Upper lobe of left lung (tissue), 4 donors: ENCODE data around the gene YAP1.

Source experiments
- CTCF ChIP-seq, 6 experiments: fragments of 450-650 bp in 4 of 6; fragments of 200-600 bp in 2 of 6; sonication (generic) in 2 of 6; IDR thresholded peaks; one replicate each; pipeline ENCODE4 v1.5.1; 2016 to 2019; ENCODE audit warnings: antibody characterized with exemption in 6 of 6
- EP300 ChIP-seq, 4 donors: sonication (generic); formaldehyde crosslinking; IDR thresholded peaks; one replicate each; pipeline ENCODE4 v1.5.1; 2017; ENCODE audit warnings: antibody characterized with exemption in 4 of 4, control low read depth in 2 of 4
- POLR2AphosphoS5 ChIP-seq, 2 donors: sonication (generic); formaldehyde crosslinking; IDR thresholded peaks; one replicate each; pipeline ENCODE4 v1.5.1; 2017; ENCODE audit warnings: antibody characterized with exemption in 2 of 2

GRCh38 chr11:102143867-102144266 lies 33.6 kb downstream of the YAP1 start:
- no peak for TF ChIP-seq CTCF (IDR thresholded peaks at IDR 0.05)
- no peak for TF ChIP-seq EP300 (IDR thresholded peaks at IDR 0.05)
- no peak for TF ChIP-seq POLR2AphosphoS5 (IDR thresholded peaks at IDR 0.05)
